Karpas-422 (cell line): ENCODE data around the gene ATP2C2. TPM values are rescaled to one million over a fixed set of nuclear protein-coding genes. Genes with fewer than 3 reads are reported as not detected.
A peak's percentile ranks its signal among the peaks of the same experiment; 100 is the strongest.

Experiments used
- DNase-seq: peaks from one replicate; pipeline ENCODE4 v3.0.0-alpha.2; 2015
- H2AFZ ChIP-seq: fragments of 200-600 bp; sonication (generic); 2 replicates; pipeline ENCODE4 v1.6.1; 2014; ENCODE audit warnings: antibody characterized with exemption, low read length, mixed read lengths
- H3K27ac ChIP-seq: fragments of 200-600 bp; sonication (generic); 2 replicates; pipeline ENCODE4 v1.5.1; 2014; ENCODE audit warnings: mild to moderate bottlenecking, low read length, moderate library complexity
- H3K27me3 ChIP-seq: fragments of 200-600 bp; sonication (generic); 2 replicates; pipeline ENCODE4 v1.6.1; 2014; ENCODE audit warnings: low read length, mixed read lengths
- H3K36me3 ChIP-seq: fragments of 200-600 bp; sonication (generic); 2 replicates; pipeline ENCODE4 v1.6.1; 2014; ENCODE audit warnings: low read length, mixed read lengths; ENCODE audit not compliant: insufficient read depth
- H3K4me1 ChIP-seq: fragments of 200-600 bp; sonication (generic); 2 replicates; pipeline ENCODE4 v1.6.1; 2014; ENCODE audit warnings: mild to moderate bottlenecking, low read length, mixed read lengths
- H3K4me2 ChIP-seq: fragments of 200-600 bp; sonication (generic); 2 replicates; pipeline ENCODE4 v1.6.1; 2014; ENCODE audit warnings: low read length, low read depth, mild to moderate bottlenecking; ENCODE audit not compliant: poor library complexity, severe bottlenecking
- H3K4me3 ChIP-seq: fragments of 200-600 bp; sonication (generic); 2 replicates; pipeline ENCODE4 v1.5.1; 2014; ENCODE audit warnings: mild to moderate bottlenecking, antibody characterized with exemption, low read length, mixed read lengths
- H3K79me2 ChIP-seq: fragments of 200-600 bp; sonication (generic); 2 replicates; pipeline ENCODE4 v1.6.1; 2014; ENCODE audit warnings: mild to moderate bottlenecking, low read length, mixed read lengths
- H3K9ac ChIP-seq: fragments of 200-600 bp; sonication (generic); 2 replicates; pipeline ENCODE4 v1.6.0; 2014; ENCODE audit warnings: low read length
- H3K9me2 ChIP-seq: fragments of 200-600 bp; sonication (generic), shearing (Covaris generic); replicated peaks from 2 replicates; pipeline ENCODE4 v1.6.0; 2014; ENCODE audit warnings: mild to moderate bottlenecking, low read length, moderate library complexity; ENCODE audit not compliant: insufficient read depth
- H3K9me3 ChIP-seq: fragments of 300-700, 200-600 bp; sonication (generic); 2 replicates; pipeline ENCODE4 v1.6.1; 2014; ENCODE audit warnings: low read length, mixed read lengths
- H4K20me1 ChIP-seq: fragments of 200-600 bp; sonication (generic); 2 replicates; pipeline ENCODE4 v1.6.1; 2014; ENCODE audit warnings: mild to moderate bottlenecking, antibody characterized with exemption, low read length, low read depth; ENCODE audit not compliant: insufficient read depth
- total RNA-seq: library from RNA; depleted of rRNA; stranded (reverse); fragments of >200 nt; shearing (Covaris generic); gene quantifications from 2 replicates; pipeline ENCODE4 v1.2.3, GENCODE V29; 2014; ENCODE audit warnings: low replicate concordance

Gene ATP2C2
- total RNA-seq, 1 experiment from 2014 or later = not detected

GRCh38 chr16:84500531-84500930, 132.2 kb downstream of the ATP2C2 start:
- H3K9ac ChIP-seq = no peak overlapping the region
- no peaks in the 10 kb centered on the region for H4K20me1 ChIP-seq
- no peaks in the 10 kb centered on the region for H3K9me2 ChIP-seq
- no peak overlapping the region for H3K27ac ChIP-seq
- peaks cover 15% of the 10 kb centered on the region for H3K79me2 ChIP-seq
- H3K36me3 ChIP-seq = no peaks in the 10 kb centered on the region
- no peak overlapping the region for H2AFZ ChIP-seq
- no peaks in the 10 kb centered on the region for H3K27me3 ChIP-seq
- DNase-seq = no peak
- no peak overlapping the region for H3K4me2 ChIP-seq
- peaks cover 18% of the 10 kb centered on the region for H3K4me1 ChIP-seq
- H3K9me3 ChIP-seq = no peaks in the 10 kb centered on the region
- no peak overlapping the region for H3K4me3 ChIP-seq

GRCh38 chr16:84501077-84501735, 132.9 kb downstream of the ATP2C2 start:
- H3K9ac ChIP-seq = no peak overlapping the region
- no peak overlapping the region for H3K4me3 ChIP-seq
- no peaks in the 10 kb centered on the region for H3K9me3 ChIP-seq
- no peaks in the 10 kb centered on the region for H3K27me3 ChIP-seq
- no peaks in the 10 kb centered on the region for H4K20me1 ChIP-seq
- no peak overlapping the region for H3K27ac ChIP-seq
- no peak overlapping the region for H3K4me2 ChIP-seq
- peaks cover 15% of the 10 kb centered on the region for H3K79me2 ChIP-seq
- DNase-seq = no peak
- H3K9me2 ChIP-seq = no peaks in the 10 kb centered on the region
- peaks cover 25% of the 10 kb centered on the region for H3K4me1 ChIP-seq
- H2AFZ ChIP-seq = no peak overlapping the region
- H3K36me3 ChIP-seq = no peaks in the 10 kb centered on the region

- Histone ChIP-seq H3K27me3 (no peaks in the 10 kb centered on the region), H3K79me2 (peaks cover 15% of the 10 kb centered on the region), H2AFZ (no peak overlapping the region), H3K9me2 (no peaks in the 10 kb centered on the region), H3K4me1 (peaks cover 33% of the 10 kb centered on the region), H4K20me1 (no peaks in the 10 kb centered on the region), H3K9ac (no peak overlapping the region), H3K4me3 (no peak overlapping the region), H3K4me2 (no peak overlapping the region), H3K27ac (no peak overlapping the region), H3K9me3 (no peaks in the 10 kb centered on the region), H3K36me3 (no peaks in the 10 kb centered on the region)
- no peak for DNase-seq
These were observed 133.7 kb downstream of the ATP2C2 start for GRCh38 chr16:84502075-84502474.

DNA sequence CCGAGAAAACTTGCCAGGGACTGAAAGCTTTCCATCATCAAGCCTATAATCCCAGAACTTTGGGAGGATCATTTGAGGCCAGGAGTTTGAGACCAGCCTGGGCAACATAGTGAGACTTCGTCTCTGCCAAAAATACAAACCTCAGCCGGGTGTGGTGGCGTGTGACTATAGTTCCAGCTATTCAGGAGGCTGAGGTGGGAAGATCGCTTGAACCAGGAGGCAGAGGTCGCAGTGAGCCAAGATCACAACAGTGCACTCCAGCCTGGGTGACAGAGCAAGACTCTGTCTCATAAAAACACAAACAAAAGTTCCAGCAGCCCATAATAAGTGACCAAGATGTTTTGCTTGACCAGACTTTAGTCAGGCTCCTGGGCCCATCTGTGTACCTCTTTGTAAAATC, 134.2 kb downstream of the ATP2C2 start:
- no peak overlapping the region for H3K4me2 ChIP-seq
- H2AFZ ChIP-seq = no peak overlapping the region
- peaks cover 15% of the 10 kb centered on the region for H3K79me2 ChIP-seq

DNA sequence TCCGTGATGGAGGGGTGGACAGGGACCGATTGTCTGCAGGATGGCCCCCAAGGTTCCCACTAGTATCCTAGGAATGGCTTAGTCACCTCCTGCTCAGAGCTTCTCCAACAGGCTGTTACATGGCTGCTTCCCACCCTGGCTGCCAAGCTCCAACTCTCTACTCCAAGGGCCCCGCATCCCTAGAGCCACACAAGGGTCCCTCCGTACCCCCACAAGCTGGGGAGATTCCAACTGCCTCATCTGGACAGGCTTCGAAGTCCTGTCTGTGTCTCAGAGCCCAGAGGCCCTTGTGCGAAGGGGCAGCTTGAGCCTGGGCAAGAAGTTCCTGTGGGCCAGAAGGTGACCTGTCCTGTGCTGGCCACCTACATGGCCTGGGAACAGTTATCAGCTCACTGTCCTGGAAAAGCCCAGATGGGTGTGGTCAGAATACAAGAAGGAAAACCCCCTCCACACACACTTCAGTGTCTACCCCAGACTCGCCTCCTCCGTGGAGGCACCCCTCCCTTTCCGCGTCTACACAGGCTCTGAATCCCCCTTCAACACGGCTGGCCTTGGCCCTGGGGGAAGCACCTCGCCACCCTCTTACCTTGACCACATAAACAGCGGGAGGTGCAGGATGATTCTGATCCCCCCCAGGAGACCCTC, 135.5 kb downstream of the ATP2C2 start:
- peak overlapping the region; percentile 92; the same call in 1 of the 2 replicates for H2AFZ ChIP-seq
- H3K4me1 ChIP-seq = peaks cover 43% of the 10 kb centered on the region
- H4K20me1 ChIP-seq = no peaks in the 10 kb centered on the region
- H3K9ac ChIP-seq = peak overlapping the region; percentile 89
- peaks cover 15% of the 10 kb centered on the region for H3K79me2 ChIP-seq
- DNase-seq = no peak
- no peak overlapping the region for H3K27ac ChIP-seq
- H3K9me2 ChIP-seq = no peaks in the 10 kb centered on the region
- peak overlapping the region; percentile 89 for H3K4me2 ChIP-seq
- no peaks in the 10 kb centered on the region for H3K9me3 ChIP-seq
- no peaks in the 10 kb centered on the region for H3K27me3 ChIP-seq
- H3K4me3 ChIP-seq = peak overlapping the region; percentile 93
- no peaks in the 10 kb centered on the region for H3K36me3 ChIP-seq

More for the DNA sequence above, 134.2 kb downstream of the ATP2C2 start:
- Histone ChIP-seq H3K9ac (no peak overlapping the region), H3K27me3 (no peaks in the 10 kb centered on the region), H4K20me1 (no peaks in the 10 kb centered on the region), H3K27ac (no peak overlapping the region), H3K9me3 (no peaks in the 10 kb centered on the region), H3K9me2 (no peaks in the 10 kb centered on the region), H3K36me3 (no peaks in the 10 kb centered on the region), H3K4me1 (peaks cover 39% of the 10 kb centered on the region), H3K4me3 (no peak overlapping the region)
- DNase-seq = no peak

GRCh38 chr16:84504420-84505248, 136.3 kb downstream of the ATP2C2 start, which contains the start of gene MEAK7:
TSS of gene MEAK7 (minus strand) at chr16:84504659. CDS start at chr16:84498086, 6,573 bp downstream.
- H4K20me1 ChIP-seq = no peaks in the 10 kb centered on the region
- no peaks in the 10 kb centered on the region for H3K9me2 ChIP-seq
- H3K27me3 ChIP-seq = no peaks in the 10 kb centered on the region
- DNase-seq = peak; percentile 99
- H3K4me1 ChIP-seq = peaks cover 43% of the 10 kb centered on the region
- peak within 1 kb of the TSS; percentile 89 for H3K9ac ChIP-seq
- no peaks in the 10 kb centered on the region for H3K36me3 ChIP-seq
- H2AFZ ChIP-seq = peak within 1 kb of the TSS; percentile 92
- H3K27ac ChIP-seq = peak within 1 kb of the TSS; percentile 50; the same call in 1 of the 2 replicates
- H3K4me3 ChIP-seq = peak within 1 kb of the TSS; percentile 93
- peak within 1 kb of the TSS; percentile 89 for H3K4me2 ChIP-seq
- peaks cover 15% of the 10 kb centered on the region for H3K79me2 ChIP-seq
- no peaks in the 10 kb centered on the region for H3K9me3 ChIP-seq

DNA sequence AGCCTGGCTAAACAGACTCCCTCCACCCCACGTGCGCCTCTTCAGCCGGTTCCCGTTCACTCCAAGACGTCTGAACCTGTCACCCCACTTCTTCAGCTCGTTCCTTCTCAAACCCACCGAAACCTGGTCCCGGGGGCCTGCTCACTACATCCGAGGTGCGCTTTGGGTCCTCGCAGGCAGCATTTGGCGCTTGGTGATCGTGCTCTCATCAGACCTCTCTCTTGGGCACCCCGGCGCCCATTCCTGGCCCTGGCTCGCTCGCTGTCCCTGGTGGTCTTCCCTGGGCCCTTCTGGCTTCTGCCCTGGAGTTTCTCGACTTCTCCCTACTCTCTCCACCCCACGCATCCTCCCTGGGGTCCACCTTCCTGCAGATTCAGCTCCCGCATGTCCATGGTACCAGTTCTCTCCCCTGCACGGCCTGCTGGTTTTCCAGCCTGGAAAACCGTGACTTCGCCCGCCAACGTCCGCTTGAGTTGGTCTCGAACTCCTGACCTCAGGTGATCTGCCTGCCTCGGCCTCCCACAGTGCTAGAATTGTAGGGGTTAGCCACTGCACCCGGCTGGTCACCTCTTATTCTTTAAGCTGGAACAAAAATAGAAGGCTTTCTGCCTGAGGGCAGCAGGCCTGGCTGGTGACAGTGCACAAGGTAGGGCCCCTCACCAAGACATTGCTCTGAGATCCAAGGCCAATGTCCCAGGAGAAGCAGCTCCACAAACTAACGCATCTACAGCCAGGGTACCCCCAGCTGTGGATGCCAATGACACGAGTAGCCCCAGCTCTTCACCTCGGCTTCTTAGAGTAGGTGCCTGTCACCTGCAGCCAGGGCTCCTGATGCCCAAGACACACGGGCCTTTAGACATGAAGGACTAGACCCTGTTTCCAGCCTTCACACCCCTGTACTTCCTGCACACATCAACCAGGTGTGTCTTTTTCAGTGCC, 137.2 kb downstream of the ATP2C2 start:
- Histone ChIP-seq H3K27ac (peak overlapping the region; percentile 53), H3K79me2 (peaks cover 15% of the 10 kb centered on the region), H3K36me3 (no peaks in the 10 kb centered on the region), H3K4me1 (peaks cover 43% of the 10 kb centered on the region), H3K4me2 (peak overlapping the region; percentile 89), H2AFZ (peak overlapping the region; percentile 18; the same call in 1 of the 2 replicates), H4K20me1 (no peaks in the 10 kb centered on the region), H3K27me3 (no peaks in the 10 kb centered on the region), H3K9ac (peak overlapping the region; percentile 89), H3K4me3 (peak overlapping the region; percentile 93), H3K9me2 (no peaks in the 10 kb centered on the region), H3K9me3 (no peaks in the 10 kb centered on the region)
- DNase-seq = peak; percentile 49
